CD4-positive, alpha-beta T cell treated with Interferon alpha-2 for 1 hour (primary cell): ENCODE measurements around the gene MUC20.
"Not testable (repeated sequence)": the region's sequence is repeated elsewhere in the genome, so short reads cannot be mapped to it uniquely, and the experiment has no call there.

Source experiments
- DNase-seq, 2 donors: peaks; one replicate each; pipeline ENCODE4 v3.0.0-alpha.2; 2020 to 2022

The MUC20 gene

GRCh38 chr3:195773956-195774537 lies 53.3 kb downstream of the MUC20 start:
- DNase-seq: no peak

GRCh38 chr3:195774917-195775316 lies 54.1 kb downstream of the MUC20 start:
- no peak for DNase-seq

DNA sequence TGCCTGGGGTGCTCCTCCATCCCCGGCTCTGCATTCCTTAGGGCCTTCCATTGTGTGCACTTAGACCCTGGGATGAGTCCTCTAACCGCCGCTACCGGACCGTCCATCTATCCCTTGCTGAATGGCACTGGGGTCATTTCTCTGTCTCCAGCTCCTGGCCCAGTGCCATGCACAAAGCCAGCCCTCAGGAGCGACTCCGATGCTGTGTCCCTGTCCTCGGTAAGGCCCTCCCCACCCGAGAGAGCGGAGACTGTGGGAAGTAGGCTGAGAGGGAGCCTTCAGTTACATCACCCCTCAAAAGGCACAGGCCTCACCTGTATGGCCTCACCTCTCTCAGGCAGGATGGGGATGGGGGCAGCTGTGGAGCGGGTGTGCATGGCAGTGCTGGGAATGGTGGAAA lies 57.2 kb downstream of the MUC20 start:
- no peak for DNase-seq

DNA sequence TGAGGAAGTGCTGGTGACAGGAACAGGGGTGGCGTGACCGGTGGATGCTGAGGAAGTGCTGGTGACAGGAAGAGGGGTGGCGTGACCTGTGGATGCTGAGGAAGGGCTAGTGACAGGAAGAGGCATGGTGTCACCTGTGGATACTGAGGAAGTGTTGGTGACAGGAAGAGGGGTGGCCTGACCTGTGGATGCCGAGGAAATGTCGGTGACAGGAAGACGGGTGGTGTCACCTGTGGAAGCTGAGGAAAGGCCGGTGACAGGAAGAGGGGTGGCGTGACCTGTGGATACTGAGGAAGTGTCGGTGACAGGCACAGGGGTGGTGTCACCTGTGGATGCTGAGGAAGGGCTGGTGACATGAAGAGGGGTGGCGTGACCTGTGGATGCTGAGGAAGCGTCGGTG lies 60.5 kb downstream of the MUC20 start:
- DNase-seq: not testable (repeated sequence)
